Measurements from ENCODE around the gene ZNF782.
A peak's percentile ranks its signal among the peaks of the same experiment; 100 is the strongest.
"Not testable (repeated sequence)": the region's sequence is repeated elsewhere in the genome, so short reads cannot be mapped to it uniquely, and the experiment has no call there.

The ZNF782 gene

DNA sequence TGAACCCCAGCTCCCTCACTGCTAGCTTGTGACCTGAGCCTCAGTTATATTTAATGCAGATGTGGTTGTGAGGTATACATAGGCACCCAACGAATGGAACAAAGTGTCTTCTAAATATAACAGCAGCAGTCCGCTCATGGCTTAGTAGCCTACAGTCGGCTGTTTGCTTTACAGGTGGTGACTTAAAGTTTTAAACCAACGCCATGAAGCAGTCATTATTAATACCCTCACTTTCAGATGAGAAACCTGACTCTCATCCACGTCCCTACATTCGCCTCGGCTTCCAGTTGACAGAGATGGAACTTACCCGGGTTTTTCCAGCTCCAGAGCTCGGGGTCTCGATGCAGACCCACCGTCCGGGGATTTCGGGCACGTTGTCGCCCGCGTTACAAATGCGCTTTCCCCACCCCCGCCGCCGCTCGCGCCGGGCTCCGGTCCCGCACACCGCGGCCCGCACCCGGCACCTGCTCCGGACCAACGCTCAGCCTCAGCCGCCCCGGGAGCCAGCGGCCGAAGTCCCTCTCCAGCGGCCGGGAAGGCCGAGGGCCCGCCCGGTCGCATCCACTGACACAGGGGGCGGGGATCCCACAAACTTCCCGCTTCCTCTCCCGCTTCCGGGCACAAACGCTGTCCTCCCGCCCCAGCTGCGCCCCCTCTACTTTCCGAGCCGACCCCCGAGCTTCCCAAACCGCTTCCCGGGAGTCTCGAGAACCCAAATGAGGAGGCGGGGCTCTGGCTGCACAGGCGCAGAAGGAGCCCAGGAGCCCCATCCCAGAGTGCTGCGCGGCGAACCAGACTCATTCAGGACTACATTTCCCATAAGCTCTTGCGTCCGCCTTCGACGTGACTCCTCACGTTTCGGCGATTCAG is at the start of gene ZNF782:
Gene ZNF782 (minus strand): TSS at position 734 of the 870 bp plus-strand sequence. CDS start 2,553 bp downstream, outside the sequence.
- DNase-seq (ENCODE audit: low spot score), result peak; percentile 98

DNA sequence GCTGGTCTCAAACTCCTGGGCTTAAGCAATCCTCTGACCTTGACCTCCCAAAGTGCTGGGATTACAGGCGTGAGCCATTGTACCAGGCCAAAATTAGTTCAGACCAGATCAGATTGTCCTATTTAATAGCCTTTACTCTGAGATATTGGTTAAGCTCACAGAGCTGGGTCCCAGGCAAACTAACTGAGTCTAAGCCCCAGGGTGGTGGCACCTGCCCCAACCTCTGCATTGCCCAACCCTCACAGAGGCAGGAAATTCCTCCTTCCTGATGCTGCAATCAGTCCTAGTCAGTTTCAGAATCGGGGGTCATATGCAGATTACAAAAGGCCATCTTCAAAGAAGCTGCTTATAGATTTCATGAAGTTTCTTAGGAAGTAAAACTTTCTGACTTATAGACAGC is 45.7 kb upstream of the ZNF782 start:
- DNase-seq (ENCODE audit: low spot score), result not testable (repeated sequence)

DNA sequence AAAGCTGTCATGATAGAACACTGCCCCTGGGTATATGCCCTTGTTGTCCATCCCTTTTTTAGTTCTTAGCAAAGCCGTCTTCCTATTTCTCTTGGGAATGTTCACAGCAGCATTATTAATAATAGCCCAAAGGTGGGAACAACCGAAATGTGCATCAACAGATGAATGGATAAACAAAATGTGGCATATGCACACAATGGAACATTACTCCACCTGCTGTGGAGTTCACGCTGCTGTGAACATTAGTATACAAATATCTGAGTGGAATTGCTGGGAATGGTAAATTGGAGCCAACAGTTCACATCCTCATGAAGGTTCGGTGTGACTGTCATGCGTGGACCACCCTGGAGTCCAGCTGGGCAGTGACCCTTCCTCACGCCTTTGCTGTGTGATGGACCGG is 37.8 kb upstream of the ZNF782 start:
- DNase-seq (ENCODE audit: low spot score), result no peak

DNA sequence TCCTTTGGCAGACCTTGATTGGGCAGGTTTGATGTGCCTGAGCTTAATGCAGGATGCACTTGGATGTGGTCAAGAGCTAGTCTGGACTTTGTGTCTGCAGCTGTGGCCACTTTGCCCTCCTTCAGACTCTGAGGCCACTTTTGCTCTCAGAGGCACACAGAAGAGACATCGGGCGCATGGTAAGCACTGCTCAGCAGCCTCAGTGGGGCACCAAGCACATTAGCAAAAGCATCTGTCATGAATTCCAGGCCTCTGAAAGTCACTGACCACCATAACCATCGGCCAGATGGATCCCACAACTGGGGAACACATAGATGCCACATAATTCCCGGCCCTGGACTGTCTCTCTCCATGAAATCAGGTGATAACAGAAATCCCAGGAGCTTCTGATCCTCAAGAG is 34.3 kb upstream of the ZNF782 start:
- DNase-seq (ENCODE audit: low spot score), result no peak

DNA sequence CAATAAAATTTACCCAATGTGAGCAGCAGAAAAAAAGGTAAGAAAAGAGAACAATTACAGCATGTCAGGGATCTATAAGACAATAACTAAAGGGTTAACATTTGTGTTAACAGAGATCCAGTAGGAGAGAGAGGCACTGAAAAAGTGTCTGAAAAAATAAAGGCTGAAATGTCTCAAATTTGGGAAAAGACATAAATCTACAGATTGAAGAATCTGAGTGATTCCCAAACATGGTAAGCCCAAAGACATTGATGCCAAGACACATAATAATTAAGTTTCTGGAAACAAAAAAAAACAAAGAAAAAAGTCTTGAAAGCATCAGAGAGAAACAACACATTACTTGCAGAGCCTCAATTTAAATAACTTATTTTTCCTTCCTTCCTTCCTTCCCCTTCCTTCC is 31.1 kb upstream of the ZNF782 start:
- no peak for DNase-seq (ENCODE audit: low spot score)

DNA sequence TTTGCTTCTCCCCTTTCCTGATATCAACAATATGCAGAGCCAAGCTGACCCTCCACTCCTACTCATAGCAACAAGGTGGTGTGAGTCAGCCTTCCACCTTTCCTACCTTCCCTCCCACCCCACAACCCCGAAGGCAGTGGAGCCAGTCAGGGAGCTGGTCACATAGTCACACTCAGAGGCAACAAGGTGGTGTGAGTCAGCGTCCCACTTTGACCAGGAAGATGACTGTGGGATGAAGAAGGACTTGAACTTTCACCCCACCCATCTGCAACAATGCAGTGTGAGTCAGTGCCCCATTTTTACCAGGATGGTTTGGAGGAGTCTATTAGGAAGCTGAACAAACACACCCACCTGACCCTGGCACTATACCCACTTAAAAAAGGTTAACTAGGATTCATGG is 30.1 kb upstream of the ZNF782 start:
- peak; percentile 46 for DNase-seq (ENCODE audit: low spot score)

DNA sequence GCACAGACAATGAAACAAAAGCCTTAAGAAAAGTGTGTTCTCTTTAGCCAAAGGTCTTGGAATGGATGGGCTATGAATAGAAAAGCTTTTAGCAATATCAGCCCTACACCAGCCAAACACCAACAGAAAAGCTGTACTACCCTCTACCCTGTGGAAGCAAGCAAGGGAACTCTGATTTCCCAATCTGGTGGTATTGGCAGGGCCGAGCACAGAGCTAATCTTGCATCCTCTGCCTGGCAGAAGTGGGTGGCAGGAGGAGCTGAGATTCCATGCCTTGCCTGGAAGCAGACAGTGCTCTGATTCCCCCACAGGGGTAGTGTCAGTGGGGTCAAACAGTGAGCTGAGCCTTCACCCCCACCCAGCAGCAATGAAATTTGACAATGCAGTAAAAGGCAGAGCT is 29.6 kb upstream of the ZNF782 start:
- DNase-seq (ENCODE audit: low spot score), result no peak

DNA sequence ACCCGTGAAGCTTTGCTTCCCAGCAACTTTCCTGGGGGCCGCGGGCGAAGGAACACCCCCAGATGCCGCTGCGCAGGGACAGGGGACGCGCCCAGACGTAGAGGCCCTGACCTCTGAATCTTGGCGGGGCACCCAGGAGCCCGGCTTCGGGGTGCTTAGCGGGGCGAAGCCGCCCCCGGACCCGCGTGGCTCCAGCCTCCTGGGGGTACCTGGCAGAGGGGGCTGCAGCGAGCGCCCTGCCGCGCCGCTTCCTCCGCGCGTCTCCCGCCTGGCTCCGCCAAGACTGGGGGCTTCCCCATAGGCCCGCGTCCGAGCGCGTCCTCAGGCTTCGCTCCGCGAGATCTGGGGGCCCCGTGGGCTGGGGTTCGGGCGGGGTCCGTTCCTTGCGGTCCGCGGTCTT is 23.0 kb upstream of the ZNF782 start:
- DNase-seq (ENCODE audit: low spot score), result no peak

DNA sequence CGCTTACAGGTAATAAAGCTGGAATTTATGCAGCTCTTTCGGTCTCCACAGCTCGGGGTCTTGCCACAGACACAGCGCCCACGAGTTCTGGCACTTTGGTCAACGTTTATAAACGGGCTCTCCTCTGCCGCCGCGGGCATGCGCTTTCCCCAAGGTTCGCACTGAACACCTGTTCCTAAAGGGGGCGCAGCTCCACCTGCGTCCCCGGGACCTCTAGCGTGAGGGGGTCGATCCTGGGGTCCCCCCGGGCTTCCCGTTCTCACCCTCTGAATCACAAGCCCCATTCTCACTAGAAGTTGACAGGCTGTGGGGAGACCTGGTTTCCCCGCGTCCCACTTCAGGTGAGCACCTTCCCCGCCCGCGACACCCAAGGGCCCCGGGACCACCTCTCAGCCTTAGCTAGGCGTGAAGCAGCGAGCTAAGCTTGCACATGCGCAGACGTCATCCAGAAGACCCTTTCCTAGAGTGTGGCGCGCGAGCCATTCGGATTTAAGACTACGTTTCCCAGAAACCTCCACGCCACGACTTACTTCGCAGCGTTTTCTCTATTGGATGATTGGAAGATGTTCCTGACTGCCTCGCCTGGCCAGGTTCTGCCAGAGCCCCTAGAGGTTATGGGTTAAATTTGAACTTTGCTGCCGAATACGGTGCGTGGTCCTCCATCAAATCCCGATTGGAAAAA is 21.3 kb upstream of the ZNF782 start:
- DNase-seq (ENCODE audit: low spot score), result peak; percentile 42

DNA sequence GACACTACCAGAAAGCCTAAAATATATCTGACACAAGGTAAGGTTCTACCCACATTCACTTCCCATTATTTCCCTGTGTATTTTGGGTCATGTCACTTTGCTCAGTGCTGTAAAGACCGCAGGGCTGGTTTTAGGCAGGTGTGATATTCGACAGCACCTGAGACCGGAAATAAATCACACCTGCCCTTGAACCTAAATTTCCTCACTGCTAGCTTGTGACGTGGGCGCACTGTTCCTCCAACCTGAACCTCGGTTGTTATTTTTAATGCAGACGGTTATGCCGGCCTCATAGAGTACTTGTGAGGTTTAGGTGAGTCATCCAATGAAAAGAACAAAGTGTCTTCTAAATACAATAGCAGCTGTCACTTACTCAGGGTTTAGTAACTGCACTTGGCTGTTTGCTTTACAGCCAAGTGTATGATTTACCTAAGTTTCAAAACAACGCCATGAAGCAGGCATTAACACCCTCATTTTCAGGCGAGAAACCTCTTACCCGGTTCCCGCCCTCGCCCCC is 20.7 kb upstream of the ZNF782 start:
- no peak for DNase-seq (ENCODE audit: low spot score)

DNA sequence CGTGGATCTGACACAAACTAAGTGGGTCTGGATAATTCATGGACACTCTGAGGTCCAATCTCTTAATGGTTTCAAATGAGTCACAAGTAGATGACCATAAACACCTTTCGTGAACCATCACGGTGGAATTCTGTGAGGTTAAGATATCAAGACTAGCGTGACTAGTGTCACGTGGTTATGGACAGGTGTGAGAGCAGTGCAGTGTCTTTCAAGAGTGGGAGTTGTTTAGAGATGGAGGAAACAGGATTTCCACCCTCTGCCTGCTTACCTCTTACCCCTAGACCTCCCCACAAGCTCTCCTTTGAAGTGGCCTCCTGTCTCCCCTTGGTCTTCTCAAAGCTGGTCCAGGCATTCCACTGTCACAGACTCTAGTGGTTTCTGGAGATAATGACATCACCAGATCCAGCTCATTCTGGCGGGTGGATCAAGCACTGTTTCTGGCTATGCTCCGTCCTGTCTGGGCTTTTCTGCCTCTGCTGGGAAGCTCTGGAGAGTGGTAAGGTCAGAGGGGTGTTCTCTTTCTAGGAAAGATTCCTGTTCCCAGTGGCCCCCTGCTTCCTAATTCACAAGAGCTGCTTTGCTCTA is 20.0 kb upstream of the ZNF782 start:
- DNase-seq (ENCODE audit: low spot score), result no peak

DNA sequence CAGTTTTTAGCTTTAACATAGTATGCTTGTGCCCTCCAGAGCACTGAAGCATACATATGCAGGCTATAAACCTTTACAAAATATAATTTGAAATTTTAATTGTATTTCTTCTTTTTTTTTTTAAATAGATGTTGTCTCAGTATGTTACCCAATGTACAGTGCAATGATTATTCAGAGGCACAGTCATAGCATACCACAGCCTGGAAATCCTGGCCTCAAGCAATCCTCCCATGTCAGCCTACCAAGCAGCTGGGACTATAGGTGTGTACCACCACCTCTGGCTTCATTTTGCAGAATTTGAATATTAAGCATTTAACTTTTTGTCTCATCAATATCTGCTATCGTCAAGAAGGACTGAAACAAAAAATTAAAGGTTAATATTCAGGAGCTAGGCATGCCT is 16.9 kb upstream of the ZNF782 start:
- no peak for DNase-seq (ENCODE audit: low spot score)

DNA sequence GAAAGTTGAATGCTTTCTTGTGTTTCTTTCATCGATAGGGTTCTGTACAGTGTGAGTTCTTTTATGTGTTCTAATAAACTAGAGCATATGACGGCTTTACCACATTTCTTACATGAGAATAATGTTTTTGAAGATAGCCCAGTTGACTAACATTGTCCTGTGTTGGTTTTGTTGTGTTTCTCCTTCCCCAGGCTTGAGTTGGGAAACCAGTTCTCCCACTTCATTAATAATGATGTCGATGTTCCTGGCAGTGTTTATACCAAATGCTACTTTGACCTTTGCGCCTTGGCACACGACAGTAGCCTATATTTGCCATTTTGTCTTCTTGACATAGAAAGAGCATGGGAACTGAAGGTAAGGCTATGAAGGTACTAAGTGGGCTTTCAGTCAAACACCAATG is 14.4 kb upstream of the ZNF782 start:
- no peak for DNase-seq (ENCODE audit: low spot score)

DNA sequence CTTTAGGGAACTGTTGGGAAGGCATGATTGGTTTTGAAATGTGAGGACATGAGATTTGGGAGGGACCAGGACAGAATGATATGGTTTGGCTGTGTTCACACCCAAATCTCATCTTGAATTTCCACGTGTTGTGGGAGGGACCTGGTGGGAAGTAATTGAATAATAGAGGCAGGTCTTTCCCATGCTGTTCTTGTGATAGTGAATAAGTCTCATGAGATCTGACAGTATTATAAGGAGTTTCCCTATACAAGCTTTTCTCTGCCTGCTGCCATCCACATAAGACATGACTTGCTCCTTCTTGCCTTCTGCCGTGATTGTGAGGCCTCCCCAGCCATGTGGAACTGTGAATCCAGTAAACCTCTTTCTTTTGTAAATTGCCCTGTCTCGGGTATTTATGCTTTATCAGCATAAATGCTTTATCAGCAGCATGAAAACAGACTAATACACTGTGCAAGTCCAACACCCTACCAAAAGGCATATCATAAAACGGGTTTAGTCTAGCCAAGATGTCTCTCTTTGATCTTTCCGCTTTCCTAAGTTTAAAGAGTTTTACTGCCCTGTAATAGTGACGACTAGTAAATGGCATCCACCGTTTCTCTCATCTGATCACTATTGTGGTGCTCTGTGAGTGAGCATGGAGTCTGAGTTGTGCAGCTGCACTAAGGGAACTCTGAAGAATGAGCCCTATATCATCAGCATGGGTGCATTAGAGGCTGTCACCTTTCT is 12.9 kb upstream of the ZNF782 start:
- no peak for DNase-seq (ENCODE audit: low spot score)

DNA sequence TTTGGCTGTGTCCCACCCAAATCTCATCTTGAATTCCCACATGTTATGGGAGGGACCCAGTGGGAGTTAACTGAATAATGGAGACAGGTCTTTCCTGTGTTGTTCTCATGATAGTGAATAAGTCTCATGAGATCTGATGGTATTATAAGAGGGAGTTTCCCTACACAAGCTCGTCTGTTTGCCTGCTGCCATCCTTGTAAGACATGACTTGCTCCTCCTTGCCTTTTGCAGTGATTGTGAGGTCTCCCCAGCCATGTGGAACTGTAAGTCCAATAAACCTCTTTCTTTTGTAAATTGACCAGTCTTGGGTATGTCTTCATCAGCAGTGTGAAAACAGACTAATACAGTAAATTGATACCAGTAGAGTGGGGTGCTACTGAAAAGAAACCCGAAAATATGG is 10.9 kb upstream of the ZNF782 start:
- not testable (repeated sequence) for DNase-seq (ENCODE audit: low spot score)

DNA sequence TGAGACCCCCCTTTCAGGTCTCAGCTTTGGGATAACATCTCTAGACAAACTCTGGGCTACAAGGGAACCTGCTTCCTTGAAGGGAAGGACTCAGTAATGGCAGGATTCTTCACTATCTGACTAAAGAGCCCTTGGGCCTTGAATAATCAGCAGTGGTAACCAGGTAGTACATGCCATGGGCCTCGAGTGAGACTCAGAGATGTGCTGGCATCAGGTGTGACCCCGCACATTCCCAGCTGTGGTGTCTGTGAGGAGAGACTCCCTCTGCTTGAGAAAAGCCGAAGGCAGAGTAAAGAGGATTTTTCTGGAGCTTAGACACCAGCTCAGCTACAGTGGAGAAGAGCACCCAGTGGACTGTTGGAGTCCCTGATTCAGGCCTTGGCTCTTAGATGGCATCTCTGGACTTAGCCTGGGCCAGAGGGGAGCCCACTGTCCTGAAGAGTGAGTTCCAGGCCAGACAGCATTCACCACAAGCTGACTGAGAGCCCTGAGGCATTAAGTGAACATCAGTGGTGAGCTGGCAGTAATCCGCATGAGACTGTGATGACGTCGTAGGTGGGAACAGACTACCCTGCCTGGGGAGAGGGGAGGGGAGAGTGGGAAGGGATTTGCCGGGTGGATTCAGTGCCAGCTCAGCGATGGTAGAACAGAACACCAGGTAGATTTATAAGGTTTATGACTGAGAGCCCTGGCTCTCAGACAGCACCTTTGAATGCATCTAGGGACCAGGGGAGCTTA is 5.3 kb upstream of the ZNF782 start:
- DNase-seq (ENCODE audit: low spot score), result no peak

DNA sequence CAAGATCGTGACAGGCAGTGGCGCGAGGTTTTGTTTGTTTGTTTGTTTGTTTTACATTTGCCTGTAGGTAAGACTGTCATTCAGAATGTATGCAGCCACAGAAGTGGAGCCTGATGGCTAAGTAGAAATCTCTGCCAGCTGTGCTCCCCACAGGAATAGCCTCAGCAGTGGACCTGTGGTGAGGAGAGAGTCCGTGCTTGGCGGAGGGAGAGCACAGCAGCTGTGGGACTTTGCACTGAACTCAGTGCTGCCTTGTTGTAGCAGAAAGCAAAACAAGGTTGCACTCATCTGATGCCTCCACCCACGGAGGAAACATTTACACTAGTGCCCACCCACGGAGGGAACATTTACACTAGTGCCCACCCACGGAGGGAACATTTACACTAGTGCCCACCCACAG is 4.4 kb upstream of the ZNF782 start:
- no peak for DNase-seq (ENCODE audit: low spot score)

DNA sequence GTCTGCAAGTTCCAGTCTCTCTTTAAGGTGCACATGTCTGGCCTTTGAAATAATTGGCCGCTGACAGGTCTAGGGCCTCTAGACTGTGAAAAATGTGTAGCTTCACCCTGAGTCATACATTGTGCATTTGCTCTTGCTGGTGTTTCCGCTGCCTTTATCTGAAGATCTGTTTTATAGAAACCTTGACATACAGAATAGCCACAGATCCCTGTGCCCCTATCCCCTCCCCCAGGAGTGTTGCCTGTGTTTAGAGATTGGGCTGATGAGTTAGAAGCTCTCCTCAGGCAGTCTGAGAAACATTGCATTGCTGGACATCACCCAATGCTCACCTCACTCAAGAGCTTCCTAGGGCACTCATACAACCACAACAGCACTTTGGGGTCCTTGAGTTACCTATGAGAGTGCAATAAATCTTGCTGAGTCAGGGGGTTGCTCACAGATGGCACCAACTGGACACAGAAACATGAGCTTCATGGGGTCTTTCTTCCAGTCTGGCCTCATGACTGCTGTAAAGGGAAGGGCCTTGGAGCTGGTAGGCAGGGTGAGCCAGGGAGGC is 3.8 kb upstream of the ZNF782 start:
- no peak for DNase-seq (ENCODE audit: low spot score)

DNA sequence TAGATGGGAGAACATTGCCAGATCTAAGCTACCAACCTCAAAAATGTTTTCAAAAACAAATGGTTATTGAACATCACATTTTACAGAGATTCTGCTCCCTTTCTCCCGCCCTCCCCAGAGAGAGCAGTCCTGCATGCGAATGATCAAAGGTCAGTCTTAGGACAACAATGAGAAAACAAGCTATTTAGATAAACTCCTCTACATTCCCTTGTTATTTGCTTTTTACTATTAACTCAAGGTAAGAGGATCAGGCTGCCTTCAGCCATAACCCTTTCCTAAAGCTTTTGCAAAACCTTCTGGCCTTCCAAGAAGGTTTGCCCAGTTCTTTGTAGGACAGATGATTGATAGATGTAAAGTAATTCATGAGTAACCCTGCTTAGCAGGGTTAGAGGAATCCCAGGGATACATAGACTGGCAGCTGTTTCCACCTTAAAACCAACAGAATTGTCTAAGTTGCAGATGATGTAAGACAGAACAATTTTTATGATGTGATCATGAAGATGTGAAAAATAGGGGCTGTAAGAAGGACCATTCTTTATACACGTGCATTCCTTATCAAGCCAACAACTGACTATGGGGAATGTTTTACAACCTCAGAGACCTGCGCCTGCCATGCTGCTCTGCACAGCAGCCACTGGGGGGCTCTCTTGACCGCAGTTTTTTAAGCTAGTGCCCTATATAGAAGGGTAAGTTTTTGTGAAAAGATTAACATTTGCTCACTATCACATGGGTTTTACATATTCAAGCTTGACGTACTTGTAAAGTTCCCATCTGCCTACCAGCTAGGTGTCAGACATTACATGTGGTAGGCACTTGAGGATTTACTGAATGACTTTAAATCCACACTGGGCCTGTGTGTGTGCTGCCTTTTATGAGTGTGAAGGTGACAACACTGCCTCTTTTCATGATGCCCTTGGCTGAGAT is 2.3 kb upstream of the ZNF782 start:
- DNase-seq (ENCODE audit: low spot score), result peak; percentile 69

DNA sequence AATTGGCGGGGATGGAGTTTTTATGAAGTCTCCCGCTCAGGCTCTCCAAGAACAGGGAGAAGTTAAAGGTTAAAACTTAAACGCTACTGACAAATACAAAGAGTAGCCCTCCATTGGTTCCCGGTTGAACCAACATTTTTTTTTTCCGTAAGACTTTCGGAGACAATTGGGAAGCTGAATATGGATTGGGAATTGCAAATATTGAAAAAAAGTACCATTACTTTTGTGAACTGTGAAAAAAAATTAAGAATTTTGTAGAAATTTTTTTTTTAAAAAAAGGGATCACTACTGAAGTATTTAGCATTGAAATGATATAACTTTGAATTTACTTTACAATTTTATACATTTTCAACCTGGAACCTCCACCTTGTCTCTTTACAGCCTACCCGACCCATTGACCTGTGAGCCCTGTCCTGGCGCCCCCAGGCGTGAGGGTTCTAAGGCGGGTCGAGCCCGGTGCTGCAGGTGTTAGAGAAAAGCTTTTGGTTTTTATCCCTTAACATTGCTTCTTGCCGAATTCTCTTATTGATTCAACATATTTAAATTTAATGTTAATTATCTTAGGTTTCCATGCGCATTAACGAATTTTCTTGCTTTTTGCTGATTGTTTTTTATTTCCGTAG is 448 bp upstream of the ZNF782 start:
- DNase-seq (ENCODE audit: low spot score), result no peak
